NCI-H1105 treated with DMSO at 0.1 percent for 48 hours (cell line): ENCODE measurements around the gene ZNF512B.
"Not testable (repeated sequence)": the region's sequence is repeated elsewhere in the genome, so short reads cannot be mapped to it uniquely, and the experiment has no call there.

Experiments
- DNase-seq: peaks from one replicate; lab custom pipeline; 2025; lab: John Stamatoyannopoulos, UW

Gene ZNF512B

GRCh38 chr20:63932606-63933160 is 37.0 kb downstream of the ZNF512B start:
- DNase-seq, result no peak

- no peak for DNase-seq
Measured at GRCh38 chr20:63931735-63932134, 38.0 kb downstream of the ZNF512B start.

- no peak for DNase-seq
Measured at GRCh38 chr20:63930971-63931553, 38.7 kb downstream of the ZNF512B start.

GRCh38 chr20:63929473-63929883 is 40.3 kb downstream of the ZNF512B start:
- DNase-seq, result not testable (repeated sequence)

GRCh38 chr20:63929071-63929470 is 40.7 kb downstream of the ZNF512B start:
- no peak for DNase-seq

GRCh38 chr20:63926298-63926697 is 43.4 kb downstream of the ZNF512B start:
- no peak for DNase-seq

- no peak for DNase-seq
Measured at GRCh38 chr20:63924241-63924640, 45.5 kb downstream of the ZNF512B start.

GRCh38 chr20:63923651-63924050 is 46.1 kb downstream of the ZNF512B start:
- no peak for DNase-seq

- no peak for DNase-seq
Measured at GRCh38 chr20:63920226-63920625, 49.5 kb downstream of the ZNF512B start.

- DNase-seq, result no peak
Measured at GRCh38 chr20:63919130-63919529, 50.6 kb downstream of the ZNF512B start.

GRCh38 chr20:63917811-63918210 is 51.9 kb downstream of the ZNF512B start:
- no peak for DNase-seq

- DNase-seq, result not testable (repeated sequence)
Measured at GRCh38 chr20:63916371-63916939, 53.3 kb downstream of the ZNF512B start.

- no peak for DNase-seq
Measured at GRCh38 chr20:63915471-63915870, 54.3 kb downstream of the ZNF512B start.

- DNase-seq, result no peak
Measured at GRCh38 chr20:63913768-63914167, 56.0 kb downstream of the ZNF512B start.

- DNase-seq, result no peak
Measured at GRCh38 chr20:63911176-63911575, 58.6 kb downstream of the ZNF512B start.

- DNase-seq, result no peak
Measured at GRCh38 chr20:63908008-63908682, 61.6 kb downstream of the ZNF512B start.
